Stimulated activated CD4-positive, alpha-beta T cell treated with anti-CD3 and anti-CD28 coated beads, TNF-alpha, amount 100 ng/mL, for 24 hours (primary cell): ENCODE measurements around the gene IL21R.
"Not testable (repeated sequence)": the region's sequence is repeated elsewhere in the genome, so short reads cannot be mapped to it uniquely, and the experiment has no call there.

Experiments used
- DNase-seq, 3 experiments: peaks; one replicate each; pipeline ENCODE4 v3.0.0-alpha.2; 2020; ENCODE audit warnings: low read depth in 3 of 3

Gene IL21R

DNA sequence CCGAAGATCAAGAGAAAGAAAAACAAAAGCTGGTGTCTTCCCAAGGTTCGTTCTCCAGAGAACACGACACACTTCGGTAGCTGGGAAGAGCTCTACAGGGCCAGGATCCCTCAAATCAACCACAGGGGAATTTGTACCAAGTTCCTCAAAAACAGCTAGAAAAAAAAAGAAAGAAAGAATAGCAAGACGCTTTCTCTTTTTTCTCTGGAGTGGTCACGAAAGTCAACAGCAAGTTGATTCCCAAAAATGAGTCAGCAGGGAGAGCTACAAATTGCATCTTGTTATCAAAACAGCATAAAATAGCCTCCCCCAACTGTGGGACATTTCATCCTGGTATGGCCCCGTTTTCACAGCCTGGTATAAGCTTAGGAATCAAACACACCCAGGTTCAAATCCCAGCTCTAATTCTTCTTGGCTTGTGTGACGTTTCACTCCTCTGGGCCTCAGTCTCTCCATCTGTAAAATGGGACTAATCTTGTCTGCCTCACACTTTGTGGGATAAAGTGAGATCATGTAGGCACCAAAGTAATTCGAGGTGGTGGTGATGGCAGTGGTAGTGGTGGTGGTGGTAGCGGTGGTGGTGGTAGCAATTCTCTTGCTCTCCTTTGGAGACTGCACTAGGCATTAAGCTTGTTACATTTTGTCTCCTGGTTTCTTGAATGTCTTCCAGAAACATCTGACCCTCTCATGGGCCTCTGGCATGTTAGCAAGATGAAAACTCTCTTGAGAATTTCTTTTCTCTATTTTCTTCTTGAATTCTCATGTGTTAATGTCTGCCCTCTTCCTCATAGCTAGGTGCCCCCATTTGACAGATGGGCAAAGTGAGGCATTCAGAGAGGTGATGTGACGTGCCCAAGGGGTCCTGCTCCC is 988 bp upstream of the IL21R start:
- DNase-seq = no peak

GRCh38 chr16:27402569-27402963 is 592 bp downstream of the IL21R start:
- DNase-seq = no peak

- DNase-seq = no peak
These were observed 1.1 kb downstream of the IL21R start for GRCh38 chr16:27402964-27403600.

DNA sequence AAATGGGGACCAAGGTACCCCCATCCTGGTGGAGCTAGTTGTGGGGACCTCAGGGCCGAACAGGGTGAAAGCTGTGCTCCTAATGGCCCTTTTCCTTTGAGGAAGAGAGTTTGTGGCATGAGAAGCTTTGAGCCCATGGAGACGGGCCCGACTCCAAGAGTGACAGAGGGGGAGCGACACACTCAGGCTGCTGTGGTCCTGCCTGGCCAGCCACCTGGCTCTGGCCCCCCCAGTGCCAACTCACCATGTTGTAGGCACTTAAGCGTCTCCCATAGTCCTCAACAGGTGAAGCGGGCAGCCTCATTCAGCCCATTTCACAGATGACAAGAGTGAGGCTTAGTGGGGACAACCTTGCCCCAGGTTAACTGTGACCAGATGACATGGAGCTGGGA is 1.6 kb downstream of the IL21R start:
- DNase-seq = no peak

DNA sequence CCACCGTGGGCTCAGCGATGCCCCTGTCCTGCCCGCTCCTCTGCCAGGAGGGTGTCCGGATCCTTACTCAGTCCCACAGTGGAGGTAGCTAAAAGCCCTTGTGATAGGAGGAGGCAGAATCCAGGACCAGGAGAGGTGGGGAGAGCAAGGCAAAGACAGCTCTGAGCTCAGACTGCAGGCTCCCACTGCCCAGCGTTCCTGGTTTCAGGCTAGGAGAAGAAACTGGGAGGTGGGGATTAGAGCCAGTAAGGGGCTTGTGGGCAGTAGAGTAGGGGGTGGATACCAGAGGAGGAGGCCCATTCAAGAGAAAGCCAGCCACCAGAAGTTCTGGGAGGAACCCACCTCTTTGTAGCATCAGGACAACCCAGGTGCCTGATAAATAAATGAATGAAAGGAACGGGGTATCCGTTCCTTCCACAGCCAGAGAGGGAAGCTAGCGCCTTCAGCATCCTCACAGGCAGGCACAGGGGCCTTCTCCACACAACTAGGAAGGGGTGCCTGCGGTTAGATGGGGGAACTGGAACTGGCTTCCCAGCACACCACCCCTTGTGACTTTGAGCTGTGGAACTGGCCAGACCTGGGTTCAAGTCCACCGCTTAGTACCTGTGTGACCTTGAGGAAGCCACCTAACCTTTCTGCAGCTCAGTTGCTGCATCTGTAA is 2.3 kb downstream of the IL21R start:
- peak in 1 of 3 experiments; percentile 39 for DNase-seq

DNA sequence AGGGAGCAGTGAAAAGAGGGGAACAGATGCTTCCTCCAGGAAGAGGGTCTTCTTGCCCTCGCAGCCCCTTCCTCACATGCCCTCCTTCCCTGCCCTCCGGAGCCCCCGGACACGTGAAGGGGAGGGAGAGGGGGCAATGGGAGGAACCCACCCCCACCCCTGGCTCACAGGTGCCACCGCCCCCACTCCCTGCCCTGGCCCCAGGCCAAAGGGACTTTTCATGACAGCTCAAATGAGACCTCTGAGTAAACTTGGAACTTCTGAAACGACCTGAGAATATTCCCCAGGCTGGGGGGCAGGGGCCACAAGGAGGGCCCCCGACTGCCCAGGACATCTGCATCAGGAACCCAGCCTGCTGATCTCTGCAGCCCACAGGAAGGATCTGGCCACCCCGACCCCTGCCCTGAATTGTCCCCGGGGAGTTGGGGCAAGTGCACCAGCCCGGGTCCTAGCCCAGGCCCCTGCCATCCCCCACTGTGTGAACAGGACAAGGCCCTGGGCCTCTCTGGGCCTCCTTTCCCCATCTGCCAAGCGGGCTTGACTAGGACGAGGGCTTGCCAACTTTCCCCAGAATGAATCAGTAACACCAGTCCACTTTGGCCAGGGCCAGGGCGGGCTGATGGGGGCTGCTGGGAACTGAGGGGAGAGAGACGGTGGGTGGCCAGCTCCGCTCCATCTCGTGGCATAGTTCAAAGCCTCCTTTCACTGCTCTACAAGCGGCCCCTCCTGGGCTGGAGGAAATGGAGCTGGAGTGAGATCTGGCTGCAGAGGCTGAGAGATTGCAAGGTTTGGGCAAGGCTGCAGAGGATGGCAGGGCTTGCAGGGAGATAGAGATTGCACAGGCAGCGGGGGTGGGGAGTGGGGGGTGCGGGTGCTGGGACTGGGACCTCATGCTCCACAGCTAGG is 3.8 kb downstream of the IL21R start:
- peak in 2 of 3 experiments; percentile 64 to 84 for DNase-seq

- peak in 1 of 3 experiments; percentile 25 for DNase-seq
These were observed 4.6 kb downstream of the IL21R start for GRCh38 chr16:27406511-27407128.

DNA sequence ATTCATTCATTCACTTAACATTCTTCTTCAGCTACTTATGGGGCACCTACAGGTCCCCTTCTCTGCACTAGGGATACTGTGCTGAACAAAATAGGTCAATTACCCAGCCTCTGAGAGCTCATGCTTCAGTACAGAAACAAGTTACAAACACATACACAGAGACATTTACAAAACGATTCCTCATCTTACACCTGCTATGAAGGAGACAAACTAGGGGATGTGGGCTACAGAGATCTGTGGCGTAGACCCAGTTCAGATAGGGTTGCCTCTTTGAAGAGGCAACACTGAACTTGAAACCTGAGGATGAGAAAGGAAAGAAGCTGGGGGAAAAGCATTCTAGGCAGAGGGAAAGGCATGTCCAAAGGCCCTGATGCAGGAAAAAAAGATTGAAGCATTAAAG is 5.2 kb downstream of the IL21R start:
- DNase-seq = no peak

GRCh38 chr16:27408012-27408601 is 6.1 kb downstream of the IL21R start:
- DNase-seq = peak in 1 of 3 experiments; percentile 33

- no peak for DNase-seq
These were observed 6.6 kb downstream of the IL21R start for GRCh38 chr16:27408602-27409031.

DNA sequence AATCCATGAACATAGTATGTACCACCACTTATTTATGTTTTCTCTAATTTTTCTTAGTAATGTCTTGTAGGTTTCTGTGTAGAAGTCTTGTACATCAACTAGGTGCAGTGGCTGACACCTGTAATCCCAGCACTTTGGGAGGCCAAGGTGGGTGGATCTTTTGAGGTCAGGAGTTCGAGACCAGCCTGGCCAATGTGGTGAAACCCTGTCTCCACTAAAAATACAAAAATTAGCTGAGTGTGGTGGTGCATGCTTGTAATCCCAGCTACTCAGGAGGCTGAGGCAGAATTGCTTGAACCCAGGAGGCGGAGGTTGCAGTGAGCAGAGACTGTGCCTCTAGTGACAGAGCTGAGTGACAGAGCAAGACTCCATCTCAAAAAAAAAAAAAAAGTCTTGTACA is 8.0 kb downstream of the IL21R start:
- DNase-seq = not testable (repeated sequence)

- DNase-seq = no peak
These were observed 8.8 kb downstream of the IL21R start for GRCh38 chr16:27410761-27411160.

DNA sequence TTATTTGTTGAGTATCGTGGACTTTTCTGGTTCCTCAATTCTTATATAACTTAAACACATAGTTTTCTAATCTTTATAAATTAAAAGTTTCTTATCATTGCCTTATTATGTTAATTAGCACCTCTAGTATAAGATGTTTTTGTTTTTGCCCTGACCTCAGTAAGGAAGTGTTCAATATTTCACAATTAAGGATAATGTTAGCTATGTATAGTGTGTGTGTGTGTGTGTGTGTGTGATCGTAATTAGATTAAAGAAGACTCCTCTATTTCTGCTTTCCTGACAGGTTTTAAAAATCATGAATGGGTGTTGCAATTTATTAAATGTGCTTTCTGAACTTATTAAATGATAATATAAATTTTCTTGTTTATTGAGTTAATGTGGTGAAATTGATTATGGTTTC is 12.0 kb downstream of the IL21R start:
- no peak for DNase-seq

DNA sequence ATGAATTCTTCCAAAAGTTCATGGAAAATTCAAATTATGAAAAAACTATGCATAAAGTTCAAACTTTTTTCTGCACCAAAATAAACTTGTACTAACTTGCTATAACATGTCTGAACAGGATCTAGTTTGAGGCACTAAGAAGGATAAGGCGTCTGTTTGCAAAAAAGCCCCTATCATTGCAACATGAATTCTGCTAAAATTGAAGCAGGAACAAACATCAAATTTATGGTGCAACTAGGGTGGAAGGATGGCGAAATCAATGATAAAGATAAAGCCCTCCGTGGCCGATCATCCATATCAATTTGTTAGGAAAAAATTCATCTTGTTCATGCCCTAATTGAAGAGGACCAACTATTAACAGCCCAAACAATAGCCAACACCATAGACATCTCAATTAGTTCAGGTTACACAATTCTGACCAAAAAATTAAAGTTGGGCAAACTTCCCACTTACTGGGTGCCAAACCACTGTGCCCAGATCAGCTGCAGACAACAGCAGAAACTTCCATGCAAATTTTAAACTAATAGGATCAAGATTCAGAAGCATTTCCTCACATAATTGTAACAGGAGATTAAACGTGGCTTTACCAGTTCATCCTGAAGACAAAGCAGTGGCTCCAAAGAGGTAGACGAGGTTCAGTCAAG is 12.9 kb downstream of the IL21R start:
- no peak for DNase-seq

DNA sequence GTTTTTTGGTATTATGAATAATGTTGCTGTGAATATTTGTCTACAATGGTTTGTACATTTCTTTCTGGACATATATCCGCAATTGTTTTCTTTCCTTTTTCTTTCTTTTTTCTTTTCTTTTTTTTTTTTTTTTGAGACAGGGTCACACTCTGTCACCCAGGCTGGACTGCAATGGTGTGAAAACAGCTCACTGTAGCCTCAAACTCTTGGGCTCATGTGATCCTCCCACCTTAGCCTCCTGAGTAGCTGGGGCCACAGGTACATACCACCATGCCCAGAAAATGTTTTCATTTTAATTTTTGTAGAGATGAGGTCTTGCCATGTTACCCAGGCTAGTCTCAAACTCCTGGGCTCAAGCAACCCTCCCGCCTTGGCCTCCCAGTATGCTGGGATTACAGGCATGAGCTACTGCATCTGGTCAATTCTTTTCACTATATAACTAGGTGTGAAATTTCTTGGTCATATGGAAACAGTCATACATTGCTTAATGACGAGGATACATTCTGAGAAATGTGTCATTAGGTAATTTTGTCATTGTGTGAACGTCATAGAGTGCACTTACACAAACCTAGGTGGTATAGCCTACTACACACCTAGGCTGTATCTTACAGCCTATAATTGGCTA is 15.2 kb downstream of the IL21R start:
- no peak for DNase-seq

- no peak for DNase-seq
These were observed 20.2 kb downstream of the IL21R start for GRCh38 chr16:27421961-27422740.

DNA sequence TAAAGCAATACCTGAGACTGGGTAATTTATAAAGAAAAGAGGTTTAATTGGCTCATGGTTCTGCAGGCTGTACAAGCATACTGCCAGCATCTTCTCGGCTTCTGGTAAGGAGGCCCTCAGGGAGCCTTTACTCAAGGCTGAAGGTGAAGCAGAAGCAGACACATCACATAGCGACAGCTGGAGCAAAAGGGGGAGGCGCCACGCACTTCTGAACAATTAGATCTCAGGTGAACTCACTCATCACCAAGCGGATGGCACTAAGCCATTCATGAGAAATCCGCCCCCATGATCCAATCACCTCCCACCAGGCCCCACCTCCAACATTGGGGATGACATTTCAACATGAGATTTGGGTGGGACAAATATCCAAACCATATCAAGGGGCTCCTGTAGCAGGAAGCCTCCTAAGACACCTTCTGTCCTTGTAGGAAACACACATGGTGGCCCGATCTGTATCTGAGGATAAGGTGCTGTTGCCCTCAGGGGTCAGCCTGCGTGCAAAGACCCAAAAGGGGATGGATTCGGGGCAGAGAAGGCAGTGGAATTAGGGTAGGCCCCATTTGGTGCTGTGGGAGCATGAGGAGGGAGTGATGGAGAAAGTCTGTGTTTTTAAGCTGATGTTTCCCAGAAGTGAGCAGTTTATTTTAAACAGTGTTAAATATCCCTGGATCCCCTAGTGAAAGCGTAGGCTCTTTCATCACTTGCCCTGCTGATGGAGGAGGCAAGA is 23.0 kb downstream of the IL21R start:
- DNase-seq = no peak

GRCh38 chr16:27425961-27426360 is 24.0 kb downstream of the IL21R start:
- DNase-seq = no peak
